Stimulated activated CD8-positive, alpha-beta memory T cell treated with anti-CD3 and anti-CD28 coated beads, Interleukin-15, amount 100 ng/mL, for 48 hours (primary cell): Measurements from ENCODE around the gene NRGN.

Experiments
- DNase-seq, 2 donors: peaks; one replicate each; pipeline ENCODE4 v3.0.0-alpha.2; 2020; ENCODE audit warnings: low read depth in 2 of 2

The NRGN gene

GRCh38 chr11:124740277-124740882, 638 bp downstream of the NRGN start:
- peak; percentile 35 to 49 for DNase-seq

- no peak for DNase-seq
Measured at GRCh38 chr11:124742555-124742954, 2.8 kb downstream of the NRGN start.

- DNase-seq, result no peak
Measured at GRCh38 chr11:124743050-124743449, 3.3 kb downstream of the NRGN start.

- no peak for DNase-seq
Measured at GRCh38 chr11:124745270-124745834, 5.6 kb downstream of the NRGN start.

GRCh38 chr11:124745835-124746620, 6.3 kb downstream of the NRGN start:
- no peak for DNase-seq

- DNase-seq, result peak; percentile 48 to 63
Measured at GRCh38 chr11:124746621-124747243, 7.0 kb downstream of the NRGN start.

- no peak for DNase-seq
Measured at GRCh38 chr11:124747406-124748099, 7.8 kb downstream of the NRGN start.

- no peak for DNase-seq
Measured at GRCh38 chr11:124748100-124748418, 8.3 kb downstream of the NRGN start.

GRCh38 chr11:124748481-124749343, 9.0 kb downstream of the NRGN start:
- DNase-seq, result no peak

- DNase-seq, result no peak
Measured at GRCh38 chr11:124749912-124750311, 10.2 kb downstream of the NRGN start.

- no peak for DNase-seq
Measured at GRCh38 chr11:124751391-124751740, 11.6 kb downstream of the NRGN start.

GRCh38 chr11:124751741-124752470, 12.2 kb downstream of the NRGN start, which contains the start of gene VSIG2:
Gene VSIG2, minus strand, starts transcription at chr11:124752255. Its CDS starts 118 bp downstream, at chr11:124752137.
- no peak for DNase-seq

- no peak for DNase-seq
Measured at GRCh38 chr11:124752471-124753102, 12.8 kb downstream of the NRGN start.

- DNase-seq, result no peak
Measured at GRCh38 chr11:124753205-124753604, 13.5 kb downstream of the NRGN start.

GRCh38 chr11:124753624-124754023, 13.9 kb downstream of the NRGN start:
- no peak for DNase-seq

GRCh38 chr11:124754309-124754708, 14.6 kb downstream of the NRGN start:
- no peak for DNase-seq

GRCh38 chr11:124754710-124755109, 15.0 kb downstream of the NRGN start:
- no peak for DNase-seq

GRCh38 chr11:124756033-124756752, 16.5 kb downstream of the NRGN start:
- DNase-seq, result no peak

- no peak for DNase-seq
Measured at GRCh38 chr11:124756753-124757227, 17.0 kb downstream of the NRGN start.
